Measurements from ENCODE around the gene GRP.

The GRP gene

GRCh38 chr18:59269563-59270119, 49.7 kb downstream of the GRP start:
- TF ChIP-seq CTCF (IDR thresholded peaks at IDR 0.05; ENCODE audit: low read depth, low read length, poor library complexity, severe bottlenecking) = no peak
- TF ChIP-seq EZH2phosphoT487 (IDR thresholded peaks at IDR 0.05; ENCODE audit: borderline replicate concordance, low read length) = no peak
- Histone ChIP-seq H3K36me3 (ENCODE audit: control insufficient read depth, low read length) (no peaks in the 10 kb centered on the region), H3K9me3 (ENCODE audit: control insufficient read depth, insufficient read depth, low read length) (no peaks in the 10 kb centered on the region), H3K79me2 (ENCODE audit: control insufficient read depth, low read length) (no peaks in the 10 kb centered on the region), H3K27me3 (ENCODE audit: control insufficient read depth, low read length) (peaks cover 34% of the 10 kb centered on the region), H3F3A (ENCODE audit: control insufficient read depth, insufficient read depth) (no peaks in the 10 kb centered on the region), H3K4me2 (ENCODE audit: low read length) (no peak overlapping the region), H3K4me3 (ENCODE audit: low read length) (no peak overlapping the region), H3K4me1 (ENCODE audit: control insufficient read depth, low read length) (no peaks in the 10 kb centered on the region), H3K27ac (ENCODE audit: low read depth, low read length) (no peak overlapping the region), H3K9me2 (replicated peaks; ENCODE audit: control insufficient read depth, low read length) (no peaks in the 10 kb centered on the region), H4K20me1 (ENCODE audit: control insufficient read depth, insufficient read depth, low read depth, low read length) (no peaks in the 10 kb centered on the region)

DNA sequence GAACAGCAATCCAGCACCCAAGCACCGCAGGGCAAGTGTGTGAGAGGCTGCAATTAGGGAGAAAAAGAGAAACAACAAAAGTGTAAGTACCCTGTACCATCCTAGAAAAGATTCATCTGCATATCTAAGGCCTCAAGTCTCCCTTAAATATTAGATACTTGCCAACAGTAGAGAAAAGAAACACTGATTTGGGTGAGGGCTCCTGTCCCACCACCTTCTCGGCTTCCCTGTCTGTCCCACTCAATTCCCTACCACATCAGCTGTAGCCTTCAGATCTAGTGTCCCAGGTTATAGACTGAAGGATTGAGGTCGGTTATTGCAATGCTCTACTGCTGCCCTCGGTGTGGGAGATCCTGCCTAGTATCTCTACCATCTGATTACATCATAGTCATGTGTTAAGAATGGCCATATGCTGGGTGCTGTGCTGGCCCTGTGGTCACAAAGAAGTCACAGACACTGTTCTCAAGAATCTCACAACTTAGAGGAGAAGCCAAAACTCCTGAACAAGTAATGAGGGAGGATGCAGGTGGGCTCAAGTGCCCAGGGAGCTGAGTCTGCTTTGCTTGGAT, 50.8 kb downstream of the GRP start:
- Histone ChIP-seq H3K4me3 (ENCODE audit: low read length) (no peak overlapping the region), H3K9me3 (ENCODE audit: control insufficient read depth, insufficient read depth, low read length) (no peaks in the 10 kb centered on the region), H3K9me2 (replicated peaks; ENCODE audit: control insufficient read depth, low read length) (no peaks in the 10 kb centered on the region), H3K79me2 (ENCODE audit: control insufficient read depth, low read length) (no peaks in the 10 kb centered on the region), H3K27ac (ENCODE audit: low read depth, low read length) (no peak overlapping the region), H3K27me3 (ENCODE audit: control insufficient read depth, low read length) (peaks cover 37% of the 10 kb centered on the region), H4K20me1 (ENCODE audit: control insufficient read depth, insufficient read depth, low read depth, low read length) (no peaks in the 10 kb centered on the region), H3K4me1 (ENCODE audit: control insufficient read depth, low read length) (no peaks in the 10 kb centered on the region), H3K4me2 (ENCODE audit: low read length) (no peak overlapping the region), H3F3A (ENCODE audit: control insufficient read depth, insufficient read depth) (no peaks in the 10 kb centered on the region), H3K36me3 (ENCODE audit: control insufficient read depth, low read length) (no peaks in the 10 kb centered on the region)
- TF ChIP-seq CTCF (IDR thresholded peaks at IDR 0.05; ENCODE audit: low read depth, low read length, poor library complexity, severe bottlenecking) = no peak

- H3K27me3 ChIP-seq (ENCODE audit: control insufficient read depth, low read length) = peaks cover 34% of the 10 kb centered on the region
- no peaks in the 10 kb centered on the region for H3K36me3 ChIP-seq (ENCODE audit: control insufficient read depth, low read length)
- H3K9me3 ChIP-seq (ENCODE audit: control insufficient read depth, insufficient read depth, low read length) = no peaks in the 10 kb centered on the region
- no peak for TF ChIP-seq EZH2phosphoT487 (IDR thresholded peaks at IDR 0.05; ENCODE audit: borderline replicate concordance, low read length)
- no peaks in the 10 kb centered on the region for H3K9me2 ChIP-seq (replicated peaks; ENCODE audit: control insufficient read depth, low read length)
- H3F3A ChIP-seq (ENCODE audit: control insufficient read depth, insufficient read depth) = no peaks in the 10 kb centered on the region
- no peak overlapping the region for H3K27ac ChIP-seq (ENCODE audit: low read depth, low read length)
- no peaks in the 10 kb centered on the region for H3K4me1 ChIP-seq (ENCODE audit: control insufficient read depth, low read length)
- H3K4me2 ChIP-seq (ENCODE audit: low read length) = no peak overlapping the region
- H4K20me1 ChIP-seq (ENCODE audit: control insufficient read depth, insufficient read depth, low read depth, low read length) = no peaks in the 10 kb centered on the region
- H3K79me2 ChIP-seq (ENCODE audit: control insufficient read depth, low read length) = no peaks in the 10 kb centered on the region
- no peak overlapping the region for H3K4me3 ChIP-seq (ENCODE audit: low read length)
Observed at GRCh38 chr18:59271606-59272220, 51.8 kb downstream of the GRP start.

DNA sequence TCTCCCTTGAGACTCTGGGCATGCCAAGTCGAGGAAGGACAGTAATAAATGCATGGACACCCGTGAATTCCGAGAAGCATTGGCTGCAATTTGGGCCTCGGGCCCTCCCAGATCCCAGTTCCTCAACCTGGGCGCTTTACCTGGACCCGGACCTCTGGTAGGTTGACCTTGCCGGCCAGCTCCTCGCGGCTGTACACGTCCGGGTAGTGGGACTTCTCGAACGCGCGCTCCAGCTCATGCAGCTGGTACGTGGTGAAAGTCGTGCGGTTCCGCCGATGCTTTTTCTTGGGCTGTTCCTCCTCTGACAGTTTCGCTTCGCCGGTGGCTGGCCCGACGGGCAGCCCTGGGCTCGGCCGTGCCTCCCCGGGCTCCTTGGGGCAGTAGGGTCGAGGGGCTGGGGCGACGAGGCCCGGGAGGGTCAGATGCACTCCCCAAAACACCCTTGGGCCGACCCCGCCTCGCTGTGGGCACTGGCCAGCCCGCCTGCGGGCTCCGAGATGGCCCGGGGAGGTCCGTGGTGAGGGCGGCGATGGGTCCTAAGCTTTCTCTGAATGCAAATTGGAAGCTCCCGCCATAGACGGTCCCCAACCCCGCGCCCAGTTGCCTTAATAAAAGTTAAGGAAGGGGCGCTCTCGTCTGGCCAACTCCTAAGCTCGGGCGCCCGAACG, 52.4 kb downstream of the GRP start:
- no peaks in the 10 kb centered on the region for H3K9me2 ChIP-seq (replicated peaks; ENCODE audit: control insufficient read depth, low read length)
- no peaks in the 10 kb centered on the region for H3K79me2 ChIP-seq (ENCODE audit: control insufficient read depth, low read length)
- H3K36me3 ChIP-seq (ENCODE audit: control insufficient read depth, low read length) = no peaks in the 10 kb centered on the region
- H3K4me2 ChIP-seq (ENCODE audit: low read length) = no peak overlapping the region
- H3K9me3 ChIP-seq (ENCODE audit: control insufficient read depth, insufficient read depth, low read length) = no peaks in the 10 kb centered on the region
- no peaks in the 10 kb centered on the region for H4K20me1 ChIP-seq (ENCODE audit: control insufficient read depth, insufficient read depth, low read depth, low read length)
- peaks cover 34% of the 10 kb centered on the region for H3K27me3 ChIP-seq (ENCODE audit: control insufficient read depth, low read length)
- TF ChIP-seq CTCF (IDR thresholded peaks at IDR 0.05; ENCODE audit: low read depth, low read length, poor library complexity, severe bottlenecking) (no peak), EZH2phosphoT487 (IDR thresholded peaks at IDR 0.05; ENCODE audit: borderline replicate concordance, low read length) (no peak)
- H3F3A ChIP-seq (ENCODE audit: control insufficient read depth, insufficient read depth) = no peaks in the 10 kb centered on the region
- no peaks in the 10 kb centered on the region for H3K4me1 ChIP-seq (ENCODE audit: control insufficient read depth, low read length)
- no peak overlapping the region for H3K27ac ChIP-seq (ENCODE audit: low read depth, low read length)
- no peak overlapping the region for H3K4me3 ChIP-seq (ENCODE audit: low read length)
